Pancreas (tissue), 10 donors: ENCODE measurements around the gene CBX5. TPM values are rescaled to one million over a fixed set of nuclear protein-coding genes. Genes with fewer than 3 reads are reported as not detected.

Source experiments
- ATAC-seq, 4 donors: fragments of 200-7000 bp; cut with Tn5 transposase; one replicate each; pipeline versions ENCODE4 v1.8.0 to v1.9.1; 2020; ENCODE audit warnings: mild to moderate bottlenecking in 4 of 4, moderate library complexity in 4 of 4
- DNase-seq, 6 donors: peaks; one replicate each; pipeline ENCODE4 v3.0.0-alpha.2; 2020
- FAIRE-seq: peaks from 2 replicates; lab custom pipeline; 2012; peaks lifted over from hg19 to GRCh38; lab: Jason Lieb, UNC
- H3K27ac ChIP-seq, 4 donors: fragments of 200-600 bp; sonication (generic); 1 replicate in 3 of 4; 2 replicates in 1 of 4; pipeline versions ENCODE4 v1.5.0 to v1.8.0; 2020
- H3K27me3 ChIP-seq, 4 donors: fragments of 200-600 bp; one replicate each; pipeline ENCODE4 v1.8.0; 2021
- H3K36me3 ChIP-seq, 3 donors: fragments of 200-600 bp; sonication (generic) in 1 of 3; one replicate each; pipeline versions ENCODE4 v1.5.0 to v1.8.0; 2020 to 2021
- H3K4me1 ChIP-seq, 3 donors: fragments of 200-600 bp; one replicate each; pipeline ENCODE4 v1.8.0; 2021
- H3K4me3 ChIP-seq, 4 donors: fragments of 200-600 bp; sonication (generic) in 2 of 4; one replicate each; pipeline versions ENCODE4 v1.5.0 to v1.8.0; 2020 to 2021
- H3K9me3 ChIP-seq, 4 donors: fragments of 200-600 bp; one replicate each; pipeline ENCODE4 v1.8.0; 2021
- CTCF ChIP-seq, 4 donors: fragments of 200-600 bp; sonication (generic) in 3 of 4; IDR thresholded peaks; one replicate each; pipeline versions ENCODE4 v1.5.0 to v1.8.0; 2021; ENCODE audit warnings: antibody characterized with exemption in 4 of 4
- WGBS, 2 donors: extraction: QIAGEN DNeasy Blood & Tissue Kit; methylation state at CpG; one replicate each; pipeline ENCODE4 v1.1.7; 2013; 5-methylcytosine and 5-hydroxymethylcytosine counted together
- intact Hi-C, 3 donors: fragments of 100-400 bp; cut with DNase I; formaldehyde crosslinking; loops; one replicate each; pipeline versions ENCODE4 v1.11.1 to v1.14.2; 2022
- polyA plus RNA-seq, 2 donors: library from polyadenylated mRNA; stranded (reverse); fragments of 200-250 nt; gene quantifications; one replicate each; pipeline ENCODE4 v1.2.3, GENCODE V29; 2013
- total RNA-seq, 6 donors: library from RNA; stranded (reverse); fragmentation: NEBNext Ultra II Directional in 4 of 6; extraction: Animal tissue kit (Norgen Biotek cat#: 25700) in 4 of 6; gene quantifications; one replicate each; pipeline versions ENCODE4 v1.2.1 to v1.2.4, GENCODE V29; 2021 to 2023
- donor health status: healthy with polysubstance abuse.
- donor health status: DM: no; HTN: no; CAD: no; lungs with moderate emphysema.
- donor health status: DM: no; HTN: no; CAD: no.
- donor health status: control.
- donor health status: control.
- donor health status: Bipolar disorder and iron deficiency.
- donor health status: DM: yes; HTN: yes; CAD: no.
- donor health status: DM: no; HTN: no; CAD: no.
- donor health status: DM: no; HTN: no; CAD: no.
- donor health status: DM: yes; HTN: yes; CAD: no.

CBX5 gene
- total and polyA plus RNA-seq, 8 donors = 5.9 to 41.4 (median 24.6) TPM

- DNase-seq = no peak
- no peaks in the 10 kb centered on the region for H3K9me3 ChIP-seq
- TF ChIP-seq CTCF (IDR thresholded peaks at IDR 0.05) = no peak
- no peaks in the 10 kb centered on the region for H3K27me3 ChIP-seq
- no peaks in the 10 kb centered on the region for H3K4me1 ChIP-seq
- H3K36me3 ChIP-seq = peaks cover 0 to 35% (median 0%) of the 10 kb centered on the region in 3 donors
- no peak overlapping the region for H3K4me3 ChIP-seq
- no peak overlapping the region for H3K27ac ChIP-seq
- ATAC-seq = no peak
- intact Hi-C loops = no loop called here
- no peak for FAIRE-seq
- 83 to 85% methylated on average over 6 of the region's 6 CpGs for WGBS, 2 donors
Observed at GRCh38 chr12:54246011-54246641, 33.8 kb downstream of the CBX5 start.

- intact Hi-C loops = no loop called here
- Histone ChIP-seq H3K27me3 (no peaks in the 10 kb centered on the region), H3K36me3 (peaks cover 0 to 45% (median 2%) of the 10 kb centered on the region in 3 donors), H3K27ac (no peak overlapping the region), H3K9me3 (no peaks in the 10 kb centered on the region), H3K4me1 (no peaks in the 10 kb centered on the region), H3K4me3 (no peak overlapping the region)
- DNase-seq (no peak), FAIRE-seq (no peak), ATAC-seq (no peak)
- no peak for TF ChIP-seq CTCF (IDR thresholded peaks at IDR 0.05)
- WGBS, 2 donors = 92 to 94% methylated on average over 2 of the region's 2 CpGs
Observed at GRCh38 chr12:54240971-54241588, 38.8 kb downstream of the CBX5 start.

GRCh38 chr12:54240129-54240528 is 39.8 kb downstream of the CBX5 start:
- no peak for TF ChIP-seq CTCF (IDR thresholded peaks at IDR 0.05)
- WGBS, 2 donors = 63 to 66% methylated on average over 2 of the region's 2 CpGs
- peaks cover 0 to 43% (median 2%) of the 10 kb centered on the region in 3 donors for H3K36me3 ChIP-seq
- FAIRE-seq (no peak), ATAC-seq (no peak), DNase-seq (no peak)
- H3K27ac ChIP-seq = no peak overlapping the region
- H3K9me3 ChIP-seq = no peaks in the 10 kb centered on the region
- H3K27me3 ChIP-seq = no peaks in the 10 kb centered on the region
- no peaks in the 10 kb centered on the region for H3K4me1 ChIP-seq
- no peak overlapping the region for H3K4me3 ChIP-seq
- intact Hi-C loops = no loop called here

GRCh38 chr12:54239620-54240019 is 40.3 kb downstream of the CBX5 start:
- no peaks in the 10 kb centered on the region for H3K4me1 ChIP-seq
- FAIRE-seq (no peak), ATAC-seq (no peak), DNase-seq (no peak)
- no peak overlapping the region for H3K27ac ChIP-seq
- intact Hi-C loops = no loop called here
- H3K36me3 ChIP-seq = peaks cover 0 to 38% (median 2%) of the 10 kb centered on the region in 3 donors
- no peak for TF ChIP-seq CTCF (IDR thresholded peaks at IDR 0.05)
- H3K9me3 ChIP-seq = no peaks in the 10 kb centered on the region
- no peaks in the 10 kb centered on the region for H3K27me3 ChIP-seq
- H3K4me3 ChIP-seq = no peak overlapping the region

GRCh38 chr12:54238531-54238930 is 41.4 kb downstream of the CBX5 start:
- TF ChIP-seq CTCF (IDR thresholded peaks at IDR 0.05) = no peak
- FAIRE-seq = no peak
- H3K36me3 ChIP-seq = peaks cover 0 to 33% (median 2%) of the 10 kb centered on the region in 3 donors

More at GRCh38 chr12:54238531-54238930, 41.4 kb downstream of the CBX5 start:
- Histone ChIP-seq H3K4me1 (no peaks in the 10 kb centered on the region), H3K27ac (no peak overlapping the region), H3K27me3 (no peaks in the 10 kb centered on the region), H3K9me3 (no peaks in the 10 kb centered on the region), H3K4me3 (no peak overlapping the region)
- intact Hi-C loops = no loop called here
- WGBS, 2 donors = 38 to 44% methylated on average over 1 of the region's 1 CpG
- ATAC-seq = no peak
- DNase-seq = no peak
